HFFc6 (cell line): Measurements from ENCODE around the gene MSANTD2. TPM values are rescaled to one million over a fixed set of nuclear protein-coding genes. Genes with fewer than 3 reads are reported as not detected.
"Not testable (repeated sequence)": the region's sequence is repeated elsewhere in the genome, so short reads cannot be mapped to it uniquely, and the experiment has no call there.

Experiments
- DNase-seq: peaks from one replicate; pipeline ENCODE4 v3.0.0-alpha.2; 2018
- H3K27ac Mint-ChIP-seq: 2 replicates; pipeline ENCODE4 v1.8.0; 2020; ENCODE audit warnings: mild to moderate bottlenecking, mixed read lengths
- H3K27me3 Mint-ChIP-seq: 2 replicates; pipeline ENCODE4 v1.8.0; 2021; ENCODE audit warnings: mild to moderate bottlenecking, moderate library complexity, mixed read lengths; ENCODE audit not compliant: insufficient read depth
- H3K36me3 Mint-ChIP-seq: 2 replicates; pipeline ENCODE4 v1.8.0; 2021; ENCODE audit warnings: low read depth, mixed read lengths
- H3K4me1 Mint-ChIP-seq: 2 replicates; pipeline ENCODE4 v1.8.0; 2020; ENCODE audit warnings: low read depth, mixed read lengths
- H3K4me3 Mint-ChIP-seq: 2 replicates; pipeline ENCODE4 v1.8.0; 2020; ENCODE audit warnings: mild to moderate bottlenecking, moderate library complexity, mixed read lengths
- H3K9me3 Mint-ChIP-seq: 2 replicates; pipeline ENCODE4 v1.8.0; 2020; ENCODE audit warnings: mild to moderate bottlenecking, mixed read lengths
- total RNA-seq, 6 experiments: library from RNA; stranded (reverse); fragmentation: NEBNext Ultra II Directional; extraction: Animal tissue kit (Norgen Biotek cat#: 25700); gene quantifications; 2 replicates in 1 of 6; 3 replicates in 5 of 6; pipeline ENCODE4 v1.2.3, GENCODE V29; 2021
- TF ChIP-seq, protein P1 (sequence below): fragments of 200-600 bp; sonication (generic); IDR thresholded peaks from 2 replicates; pipeline ENCODE4 v1.5.0; 2021; ENCODE audit warnings: antibody characterized with exemption, mild to moderate bottlenecking

The MSANTD2 gene
- total RNA-seq, 6 experiments from 2014 or later, result 4.4 to 7.1 (median 5.8) TPM

DNA sequence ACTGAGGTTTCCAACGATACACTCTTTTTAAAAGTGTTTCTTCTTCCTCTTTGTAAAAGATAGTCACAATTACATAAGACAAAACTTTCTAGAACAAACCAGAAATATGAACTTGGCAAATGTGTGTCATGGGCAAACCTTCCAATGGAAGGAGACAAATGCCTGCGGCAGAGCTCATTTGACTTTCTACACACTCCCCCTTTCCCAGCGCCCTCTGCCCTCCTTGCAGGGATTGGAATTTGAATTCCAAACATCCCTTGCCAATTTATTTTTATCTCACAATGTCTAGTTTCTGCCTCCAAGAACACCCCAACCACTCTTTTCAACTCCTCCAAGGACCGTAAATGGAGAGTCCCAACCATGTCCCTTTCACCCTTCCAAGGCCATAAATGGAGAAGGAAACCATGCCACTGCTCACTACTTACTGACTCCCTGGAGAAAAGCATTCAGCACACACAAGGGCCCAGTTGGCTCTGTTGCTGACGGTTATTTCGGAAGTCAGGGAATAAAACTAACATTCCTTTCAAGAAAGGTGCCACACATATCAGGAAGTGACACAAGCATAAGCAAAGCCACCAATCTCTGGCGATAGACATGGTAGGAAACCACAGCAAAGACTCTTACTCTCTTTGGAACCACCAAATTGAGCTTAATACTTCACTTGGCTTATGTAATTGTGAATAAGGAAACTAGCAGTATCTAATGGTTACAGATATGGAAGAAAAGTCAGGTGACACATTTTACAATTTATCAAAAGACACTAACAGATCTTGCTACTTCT is 23.2 kb downstream of the MSANTD2 start:
- H3K4me3 Mint-ChIP-seq, result no peak overlapping the region
- no peak overlapping the region for H3K27ac Mint-ChIP-seq
- H3K9me3 Mint-ChIP-seq, result no peaks in the 10 kb centered on the region
- DNase-seq, result no peak
- no peaks in the 10 kb centered on the region; the same call in 1 of the 2 replicates for H3K27me3 Mint-ChIP-seq
- peaks cover 23% of the 10 kb centered on the region for H3K36me3 Mint-ChIP-seq
- TF ChIP-seq, protein P1, sequence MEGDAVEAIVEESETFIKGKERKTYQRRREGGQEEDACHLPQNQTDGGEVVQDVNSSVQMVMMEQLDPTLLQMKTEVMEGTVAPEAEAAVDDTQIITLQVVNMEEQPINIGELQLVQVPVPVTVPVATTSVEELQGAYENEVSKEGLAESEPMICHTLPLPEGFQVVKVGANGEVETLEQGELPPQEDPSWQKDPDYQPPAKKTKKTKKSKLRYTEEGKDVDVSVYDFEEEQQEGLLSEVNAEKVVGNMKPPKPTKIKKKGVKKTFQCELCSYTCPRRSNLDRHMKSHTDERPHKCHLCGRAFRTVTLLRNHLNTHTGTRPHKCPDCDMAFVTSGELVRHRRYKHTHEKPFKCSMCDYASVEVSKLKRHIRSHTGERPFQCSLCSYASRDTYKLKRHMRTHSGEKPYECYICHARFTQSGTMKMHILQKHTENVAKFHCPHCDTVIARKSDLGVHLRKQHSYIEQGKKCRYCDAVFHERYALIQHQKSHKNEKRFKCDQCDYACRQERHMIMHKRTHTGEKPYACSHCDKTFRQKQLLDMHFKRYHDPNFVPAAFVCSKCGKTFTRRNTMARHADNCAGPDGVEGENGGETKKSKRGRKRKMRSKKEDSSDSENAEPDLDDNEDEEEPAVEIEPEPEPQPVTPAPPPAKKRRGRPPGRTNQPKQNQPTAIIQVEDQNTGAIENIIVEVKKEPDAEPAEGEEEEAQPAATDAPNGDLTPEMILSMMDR, result no peak
- peaks cover under 1% of the 10 kb centered on the region; the same call in 1 of the 2 replicates for H3K4me1 Mint-ChIP-seq

DNA sequence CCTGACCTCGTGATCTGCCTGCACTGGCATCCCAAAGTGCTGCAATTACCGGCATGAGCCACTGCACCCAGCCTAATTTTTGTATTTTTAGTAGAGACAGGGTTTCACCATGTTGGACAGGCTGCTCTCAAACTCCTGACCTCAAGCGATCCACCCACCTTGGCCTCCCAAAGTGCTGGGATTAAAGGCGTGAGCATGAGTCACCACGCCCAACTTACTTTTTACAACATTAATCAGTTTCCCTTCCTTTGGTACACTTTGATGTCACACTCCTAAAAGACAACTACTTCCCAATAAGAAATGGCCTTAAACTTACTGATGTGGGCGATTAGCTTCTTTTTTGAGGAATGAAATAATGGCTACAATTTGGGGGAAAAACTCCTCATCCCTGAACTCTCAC is 29.2 kb downstream of the MSANTD2 start:
- H3K27me3 Mint-ChIP-seq, H3K27ac Mint-ChIP-seq, H3K4me3 Mint-ChIP-seq, H3K9me3 Mint-ChIP-seq, DNase-seq: not testable (repeated sequence)
- H3K36me3 Mint-ChIP-seq, result peaks cover 13% of the 10 kb centered on the region
- peaks cover 34% of the 10 kb centered on the region for H3K4me1 Mint-ChIP-seq

DNA sequence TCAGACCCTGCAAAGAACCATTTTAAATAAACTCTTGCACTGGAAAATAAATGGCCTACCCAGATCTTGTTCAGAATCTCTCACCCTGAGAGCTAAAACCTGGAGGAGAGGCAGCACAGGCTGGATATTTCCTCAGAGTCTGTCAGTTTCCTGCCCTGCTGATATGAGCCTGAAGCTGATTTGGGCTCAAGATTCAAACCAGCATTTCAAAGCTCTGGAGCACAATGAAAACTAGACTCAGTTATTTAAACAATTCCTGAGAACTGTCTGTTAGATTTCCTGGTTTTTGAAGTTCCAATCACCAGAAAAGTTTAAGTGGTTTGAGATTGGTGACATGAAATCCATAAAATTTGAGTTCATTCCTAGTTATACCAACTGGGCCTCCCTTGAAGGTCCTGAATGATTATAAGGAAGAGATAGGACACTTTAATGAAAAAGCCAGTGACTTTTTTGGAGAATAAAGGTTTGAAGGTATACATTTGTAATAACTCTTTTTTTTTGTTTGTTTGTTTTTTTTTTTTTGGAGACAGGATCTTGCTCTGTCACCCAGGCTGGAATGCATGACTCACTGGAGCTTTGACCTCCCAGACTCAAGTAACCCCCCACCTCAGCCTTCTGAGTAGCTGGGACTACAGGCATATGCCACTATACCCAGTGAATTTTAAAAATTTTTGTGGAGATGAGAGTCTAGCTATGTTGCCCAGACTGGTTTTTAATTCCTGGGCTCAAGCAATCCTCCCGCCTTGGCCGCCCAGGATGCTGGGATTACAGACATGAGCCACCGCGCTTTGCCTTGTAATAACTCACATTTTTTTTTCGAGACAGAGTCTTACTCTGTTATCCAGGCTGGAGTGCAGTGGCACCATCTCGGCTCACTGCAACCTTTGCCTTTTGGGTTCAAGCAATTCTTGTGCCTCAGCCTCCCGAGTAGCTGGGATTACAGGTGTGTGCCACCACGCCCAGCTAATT is 30.1 kb downstream of the MSANTD2 start:
- TF ChIP-seq, protein P1, result no peak
- H3K27me3 Mint-ChIP-seq, result no peaks in the 10 kb centered on the region; the same call in 1 of the 2 replicates
- peaks cover 13% of the 10 kb centered on the region for H3K36me3 Mint-ChIP-seq
- DNase-seq, result peak; percentile 40
- peak overlapping the region; percentile 30 for H3K4me3 Mint-ChIP-seq
- no peaks in the 10 kb centered on the region for H3K9me3 Mint-ChIP-seq
- peaks cover 35% of the 10 kb centered on the region for H3K4me1 Mint-ChIP-seq
- peak overlapping the region; percentile 77 for H3K27ac Mint-ChIP-seq

DNA sequence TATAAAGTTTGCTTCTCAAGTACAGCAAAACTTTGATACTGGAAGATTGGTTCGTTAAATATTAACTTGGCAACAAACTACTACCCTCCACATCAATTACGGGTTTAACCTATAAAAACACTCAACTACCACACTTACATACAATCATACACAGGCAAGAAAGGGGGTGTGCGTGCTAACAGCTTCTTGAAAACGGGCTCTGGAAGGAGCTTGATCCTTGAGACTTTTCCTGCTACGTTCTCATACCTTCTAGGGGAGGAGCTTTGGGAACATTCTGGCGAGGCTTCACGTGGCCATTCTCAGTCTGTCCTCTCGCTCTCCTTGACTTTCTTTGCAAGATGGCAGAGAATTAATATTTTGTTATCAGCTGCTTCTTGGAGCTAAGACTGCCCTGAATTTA is 31.3 kb downstream of the MSANTD2 start:
- no peak for DNase-seq
- H3K4me1 Mint-ChIP-seq, result peaks cover 35% of the 10 kb centered on the region
- TF ChIP-seq, protein P1, result no peak
- no peak overlapping the region for H3K27ac Mint-ChIP-seq
- no peaks in the 10 kb centered on the region; the same call in 1 of the 2 replicates for H3K27me3 Mint-ChIP-seq
- H3K36me3 Mint-ChIP-seq, result peaks cover 13% of the 10 kb centered on the region
- H3K4me3 Mint-ChIP-seq, result no peak overlapping the region
- H3K9me3 Mint-ChIP-seq, result no peaks in the 10 kb centered on the region

DNA sequence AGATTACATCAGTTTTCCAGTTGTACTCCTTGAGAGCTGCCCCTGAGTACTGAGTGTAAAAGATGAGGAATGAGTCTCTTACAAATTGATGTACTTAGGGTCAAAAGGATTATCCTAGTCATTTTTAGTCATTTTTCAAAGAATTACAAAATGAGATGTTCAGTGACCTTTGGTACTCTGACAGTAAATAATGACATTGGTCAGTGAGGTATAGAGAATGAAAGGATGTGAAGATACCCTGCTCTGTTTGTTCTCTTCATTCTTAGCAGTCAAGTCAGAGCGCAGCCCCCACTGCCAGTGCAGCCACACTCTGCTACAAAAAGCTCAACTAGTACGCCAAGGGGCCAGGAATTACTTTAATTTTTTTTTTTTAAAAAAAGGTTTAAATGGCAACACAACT is 34.0 kb downstream of the MSANTD2 start:
- Mint-ChIP-seq H3K36me3 (peaks cover 5% of the 10 kb centered on the region; the same call in 1 of the 2 replicates), H3K4me3 (no peak overlapping the region), H3K9me3 (no peaks in the 10 kb centered on the region), H3K27ac (no peak overlapping the region), H3K4me1 (peaks cover 36% of the 10 kb centered on the region), H3K27me3 (peaks cover 9% of the 10 kb centered on the region)
- TF ChIP-seq, protein P1, result no peak
- no peak for DNase-seq
